NCI-H510A (cell line): Measurements from ENCODE around the gene GAL3ST2.
"Not testable (repeated sequence)": the region's sequence is repeated elsewhere in the genome, so short reads cannot be mapped to it uniquely, and the experiment has no call there.

ENCODE experiments used
- DNase-seq: peaks from one replicate; lab custom pipeline; 2025; lab: John Stamatoyannopoulos, UW

GAL3ST2 gene

DNA sequence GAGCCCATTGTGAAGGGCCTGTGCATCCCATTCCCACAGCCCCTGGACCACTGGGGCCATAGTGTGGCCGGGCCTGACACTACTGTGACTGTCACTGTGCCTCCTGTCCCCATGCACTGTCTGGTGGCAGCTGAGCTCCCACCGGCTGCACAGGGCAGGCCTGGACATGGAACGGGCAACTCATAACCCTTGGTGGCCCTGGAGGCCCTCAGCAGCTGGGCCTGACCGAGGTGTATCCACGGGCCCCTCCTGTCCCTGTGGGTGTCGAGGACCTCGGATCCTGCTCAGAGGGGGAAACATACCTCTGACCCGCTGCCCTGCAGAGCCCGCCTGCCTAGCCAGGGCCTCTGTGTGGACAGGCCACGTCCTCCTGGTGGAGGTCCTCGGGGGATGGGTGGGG is 7.8 kb upstream of the GAL3ST2 start:
- DNase-seq, result no peak

DNA sequence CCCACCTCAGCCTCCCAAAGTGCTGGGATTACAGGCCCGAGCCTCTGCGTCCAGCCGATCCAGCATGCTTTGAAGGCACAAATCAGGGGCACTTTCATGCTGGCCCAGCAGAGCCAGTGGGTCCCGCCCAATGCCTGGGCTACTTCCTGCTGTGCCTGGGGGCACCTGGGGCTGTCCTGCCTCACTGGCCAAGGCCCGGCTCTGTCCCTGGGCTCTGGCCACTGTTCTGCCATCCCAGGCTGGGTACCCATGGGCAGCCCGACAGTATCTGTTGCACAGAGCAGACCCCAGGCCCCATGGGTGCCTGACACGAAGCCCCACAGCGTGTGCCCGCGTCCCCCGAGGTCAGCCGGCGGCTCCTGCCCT is 6.8 kb upstream of the GAL3ST2 start:
- DNase-seq, result no peak

DNA sequence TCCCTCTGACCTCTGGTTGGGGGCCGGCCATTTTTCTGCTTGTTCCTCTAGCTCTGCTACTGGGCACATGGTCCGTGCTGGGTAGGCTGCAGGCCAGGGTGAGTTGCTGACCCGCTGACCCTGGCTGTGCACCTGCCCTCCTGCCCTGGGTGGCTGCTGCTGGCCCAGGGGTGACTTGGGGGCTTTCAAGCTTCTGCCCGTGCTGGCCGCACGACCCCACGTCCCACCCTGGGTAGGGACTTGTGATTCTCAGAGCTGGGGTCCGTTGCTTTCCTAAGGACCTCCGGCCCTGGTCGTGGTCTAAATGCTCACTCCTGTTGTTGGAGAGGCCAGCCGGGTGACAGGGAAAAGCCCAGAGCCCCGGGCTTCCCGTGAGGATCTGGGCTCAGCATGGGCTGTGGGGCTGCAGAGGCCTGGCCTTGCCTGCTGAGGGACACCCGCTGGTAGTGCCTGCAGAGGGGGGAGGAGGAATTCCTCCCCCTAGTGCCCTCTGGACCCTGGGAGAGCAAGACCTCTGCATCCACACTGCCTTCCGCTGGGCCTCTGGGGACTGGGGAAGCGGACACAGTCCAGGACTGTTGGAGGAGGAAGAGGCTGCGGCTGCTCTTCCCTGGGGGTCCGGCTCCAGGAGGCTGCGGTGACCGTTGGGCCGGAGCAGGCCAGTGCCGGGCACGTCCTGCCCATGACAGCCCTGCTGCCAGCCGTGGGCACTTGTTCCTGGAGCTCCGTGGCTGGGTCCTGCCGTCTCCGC is 6.3 kb upstream of the GAL3ST2 start:
- no peak for DNase-seq

DNA sequence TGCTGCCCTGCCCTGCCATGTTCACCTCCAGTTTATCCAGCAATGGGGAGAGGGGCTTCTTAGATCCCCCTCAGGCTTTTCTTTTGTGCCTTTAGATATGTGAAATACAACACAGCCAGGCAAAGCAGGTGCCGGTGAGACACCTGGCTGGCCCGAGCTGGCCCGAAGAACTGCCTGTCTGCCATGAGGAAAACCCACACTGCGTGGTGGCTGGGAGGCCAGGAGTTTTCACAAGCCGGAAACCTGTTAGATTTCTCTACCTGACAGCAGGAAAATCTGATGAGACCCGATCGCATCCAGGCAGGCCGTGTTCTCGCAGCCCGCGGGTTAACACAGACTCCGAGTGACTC is 5.7 kb upstream of the GAL3ST2 start:
- no peak for DNase-seq

DNA sequence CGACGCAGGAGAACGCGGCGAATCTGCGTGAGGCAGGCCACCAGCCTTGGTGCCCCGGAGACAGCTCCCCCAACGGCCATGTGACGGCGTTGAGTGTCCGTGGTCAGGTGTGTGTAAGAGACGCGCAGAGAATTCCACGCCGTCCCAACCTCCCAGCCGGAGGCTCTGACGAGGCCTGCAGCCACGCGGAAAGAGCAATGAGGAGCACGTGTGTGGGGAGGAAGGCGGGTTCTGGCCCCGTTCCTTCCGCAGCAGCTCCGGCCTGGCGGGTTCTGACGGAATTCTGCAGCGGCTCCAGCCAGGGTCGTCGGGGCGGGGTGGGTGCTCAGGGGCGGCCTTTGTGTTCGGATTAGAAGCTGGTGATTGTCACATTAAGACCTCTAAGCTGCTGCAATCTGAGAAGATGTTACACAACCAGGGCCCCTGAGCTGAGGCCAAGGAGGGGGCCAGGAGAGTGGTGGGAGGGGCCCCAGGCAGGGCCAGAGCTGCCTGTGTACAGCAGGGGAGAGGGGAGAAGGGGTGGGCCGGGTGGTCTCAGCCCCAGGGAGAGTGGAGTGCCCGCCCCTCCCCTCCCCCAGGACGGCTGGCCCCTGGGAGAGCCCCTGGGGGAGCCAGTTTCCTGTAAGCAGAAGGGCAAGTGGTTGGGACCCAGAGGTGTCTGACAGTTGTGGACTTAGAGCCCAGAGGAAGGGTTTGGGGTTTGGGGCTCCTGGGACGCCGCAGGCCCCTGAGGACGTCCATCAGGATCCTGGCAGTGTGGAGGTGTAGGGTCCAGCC is 5.1 kb upstream of the GAL3ST2 start:
- no peak for DNase-seq

DNA sequence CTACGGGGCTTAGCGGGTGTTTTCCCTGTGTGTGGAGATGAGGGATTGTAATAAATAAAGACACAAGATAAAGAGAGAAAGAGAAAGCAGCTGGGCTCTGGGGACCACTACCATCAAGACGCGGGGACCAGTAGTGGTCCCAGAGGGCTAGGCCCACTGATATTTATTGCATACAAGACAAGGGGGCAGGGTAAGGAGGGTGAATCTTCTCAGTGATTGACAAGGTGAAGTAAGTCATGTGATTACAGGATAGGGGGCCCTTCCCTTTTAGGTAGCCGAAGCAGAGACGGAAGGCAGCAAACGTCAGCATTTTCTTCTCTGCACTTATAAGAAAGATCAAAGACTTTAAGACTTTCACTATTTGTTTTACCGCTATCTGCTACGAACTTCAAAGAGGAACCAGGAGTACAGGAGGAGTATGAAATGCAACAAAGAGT is 4.5 kb upstream of the GAL3ST2 start:
- DNase-seq, result no peak

DNA sequence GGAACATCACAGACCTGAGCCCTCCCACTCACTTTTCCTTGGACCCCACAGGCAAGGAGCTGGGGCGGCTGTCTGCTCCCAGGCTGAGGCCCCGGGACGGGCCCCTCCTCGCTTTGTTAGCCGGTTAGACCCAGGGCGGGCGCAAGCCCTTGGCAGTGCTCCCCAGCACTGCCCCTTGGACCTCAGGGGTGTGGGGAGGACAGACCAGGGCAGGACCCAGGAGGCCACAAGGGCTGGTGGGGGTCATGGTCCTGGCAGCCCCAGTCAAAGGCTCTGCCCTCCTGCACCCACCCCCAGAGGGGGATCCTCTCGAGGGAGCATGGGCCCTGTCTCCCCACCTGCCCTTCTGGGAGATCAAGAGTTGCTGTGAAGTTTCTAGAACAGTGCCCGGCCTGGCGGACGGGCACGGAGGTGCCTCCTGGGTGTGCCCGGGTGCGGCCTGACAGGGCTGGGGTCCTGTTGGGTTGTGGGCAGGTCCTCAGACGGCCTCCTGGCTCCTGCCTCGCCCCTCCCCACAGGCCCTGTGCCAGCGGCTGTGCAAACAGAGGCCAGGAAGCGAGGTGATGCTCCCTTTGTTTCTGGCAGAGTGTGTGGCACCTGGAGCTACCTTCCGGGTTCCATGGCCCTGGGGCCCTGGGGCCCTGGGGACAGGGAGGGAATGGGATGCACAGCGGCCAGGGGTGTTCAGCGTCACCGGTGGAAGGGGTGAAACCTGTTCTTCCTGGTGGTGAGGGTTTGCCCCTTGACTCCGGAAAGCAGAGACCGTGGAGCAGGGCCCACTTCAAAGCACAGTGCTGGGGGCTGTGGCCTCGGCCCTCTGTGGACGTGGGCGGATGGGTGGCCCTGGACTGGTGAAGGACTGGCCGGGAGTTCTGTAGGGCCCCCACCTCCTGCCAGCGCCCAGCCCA is 2.9 kb upstream of the GAL3ST2 start:
- DNase-seq, result peak; percentile 47

DNA sequence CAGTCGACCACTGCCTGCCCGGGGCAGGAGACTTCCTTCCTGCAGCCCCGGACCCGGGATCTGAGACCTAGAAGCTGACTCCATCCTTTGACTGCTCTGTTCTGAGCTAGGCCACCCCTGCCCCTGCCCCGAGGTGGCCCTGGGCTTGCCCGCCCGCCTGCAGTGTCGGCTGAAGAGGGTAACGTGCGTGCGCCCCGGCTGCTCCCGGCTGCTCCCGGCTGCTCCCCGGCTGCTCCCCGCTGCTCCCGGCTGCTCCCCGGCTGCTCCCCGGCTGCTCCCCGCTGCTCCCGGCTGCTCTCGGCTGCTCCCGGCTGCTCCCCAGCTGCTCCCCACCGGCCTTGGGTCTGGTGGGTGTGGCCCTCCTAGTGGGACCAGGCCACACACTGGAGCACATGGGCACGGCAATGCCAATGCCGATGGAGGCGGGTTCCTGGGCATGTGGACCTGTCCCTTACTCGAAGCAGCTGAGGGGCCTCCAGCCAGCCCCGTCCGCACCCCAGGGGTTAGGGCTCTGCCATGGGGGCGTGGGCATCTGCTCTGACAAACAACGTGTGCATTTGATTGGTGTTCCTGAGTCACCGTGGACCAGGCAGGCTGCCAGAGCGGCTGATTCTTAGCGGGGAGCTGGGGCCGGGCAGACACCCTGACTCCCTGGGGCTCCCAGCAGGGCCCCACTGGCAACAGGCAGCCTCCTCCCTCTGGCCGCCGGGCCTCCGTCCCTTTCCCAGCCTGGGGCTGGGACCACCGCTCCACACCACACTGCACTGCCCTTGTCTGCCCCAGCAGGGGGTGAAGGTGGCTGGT is 2.0 kb upstream of the GAL3ST2 start:
- DNase-seq, result no peak

DNA sequence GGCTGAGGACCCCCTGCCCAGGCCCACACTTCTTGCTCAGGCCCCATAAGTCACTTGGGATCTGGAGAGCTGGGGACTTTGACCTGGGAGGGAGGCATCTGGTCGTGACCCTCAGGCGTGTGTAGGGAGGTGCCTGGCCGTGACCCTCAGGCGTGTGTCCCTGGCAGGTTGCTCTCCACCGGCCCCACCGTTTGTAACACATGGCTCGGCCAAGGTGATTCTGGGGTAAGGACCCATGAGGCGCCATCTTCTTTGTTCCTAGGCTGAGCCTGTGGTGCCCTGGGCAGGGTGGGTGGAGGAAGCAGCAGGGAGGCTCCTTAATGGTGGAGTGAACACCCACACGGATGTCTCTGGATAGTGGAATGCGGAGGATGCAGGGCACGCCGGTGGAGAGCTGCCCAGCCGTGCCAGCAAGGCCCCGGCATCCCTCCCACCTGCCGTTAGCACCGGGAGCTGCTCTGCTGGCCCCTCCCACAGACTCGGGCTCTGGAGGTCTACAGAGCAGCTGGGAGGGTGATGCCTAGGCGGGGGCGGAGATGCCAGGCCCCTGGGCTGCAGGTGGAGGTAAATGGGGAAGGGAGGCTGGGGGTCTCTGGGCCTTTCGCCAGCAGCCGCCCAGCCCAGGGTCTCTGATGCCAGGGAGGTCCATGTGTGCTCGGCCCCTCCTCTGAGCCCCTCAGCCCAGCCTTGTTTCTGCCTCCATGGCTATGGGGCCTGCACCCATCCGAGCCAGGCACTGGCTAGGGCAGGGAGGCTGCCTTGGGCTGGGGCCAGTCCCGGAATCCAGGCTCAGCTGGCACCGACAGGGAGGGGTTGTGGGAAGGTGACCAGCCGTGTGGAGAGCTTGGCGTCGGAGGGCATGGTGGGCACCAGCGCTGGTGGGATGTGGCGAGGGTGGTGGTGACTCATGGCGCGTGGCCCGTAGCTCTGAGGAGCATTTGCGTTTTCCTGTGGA is 1.1 kb upstream of the GAL3ST2 start:
- DNase-seq, result no peak

DNA sequence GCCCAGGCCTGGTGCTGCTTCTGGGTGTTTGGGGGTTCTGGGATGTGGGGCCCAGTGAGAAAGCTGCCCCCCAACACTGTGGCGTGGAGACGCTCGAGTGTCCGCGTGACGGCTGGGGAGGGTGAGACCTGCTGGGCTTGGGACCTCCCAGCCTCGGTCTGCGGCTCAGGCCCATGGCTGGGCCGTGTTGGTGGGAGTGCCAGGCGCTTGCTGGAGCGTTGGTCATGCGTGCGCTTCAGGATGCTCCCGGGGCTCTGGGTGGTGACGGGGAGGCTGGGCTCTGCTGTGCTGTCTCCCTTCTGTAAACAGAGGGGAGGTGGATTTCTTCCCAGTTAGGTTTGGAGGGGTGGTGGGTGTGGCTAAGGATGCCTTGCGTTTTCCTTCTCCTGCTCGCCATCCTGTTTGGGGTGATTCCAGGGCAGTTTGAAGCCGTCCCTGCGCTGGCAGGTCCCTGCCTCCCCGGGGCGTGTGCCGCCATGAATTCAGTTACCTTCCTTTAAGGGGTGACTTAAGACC is 606 bp downstream of the GAL3ST2 start:
- no peak for DNase-seq

DNA sequence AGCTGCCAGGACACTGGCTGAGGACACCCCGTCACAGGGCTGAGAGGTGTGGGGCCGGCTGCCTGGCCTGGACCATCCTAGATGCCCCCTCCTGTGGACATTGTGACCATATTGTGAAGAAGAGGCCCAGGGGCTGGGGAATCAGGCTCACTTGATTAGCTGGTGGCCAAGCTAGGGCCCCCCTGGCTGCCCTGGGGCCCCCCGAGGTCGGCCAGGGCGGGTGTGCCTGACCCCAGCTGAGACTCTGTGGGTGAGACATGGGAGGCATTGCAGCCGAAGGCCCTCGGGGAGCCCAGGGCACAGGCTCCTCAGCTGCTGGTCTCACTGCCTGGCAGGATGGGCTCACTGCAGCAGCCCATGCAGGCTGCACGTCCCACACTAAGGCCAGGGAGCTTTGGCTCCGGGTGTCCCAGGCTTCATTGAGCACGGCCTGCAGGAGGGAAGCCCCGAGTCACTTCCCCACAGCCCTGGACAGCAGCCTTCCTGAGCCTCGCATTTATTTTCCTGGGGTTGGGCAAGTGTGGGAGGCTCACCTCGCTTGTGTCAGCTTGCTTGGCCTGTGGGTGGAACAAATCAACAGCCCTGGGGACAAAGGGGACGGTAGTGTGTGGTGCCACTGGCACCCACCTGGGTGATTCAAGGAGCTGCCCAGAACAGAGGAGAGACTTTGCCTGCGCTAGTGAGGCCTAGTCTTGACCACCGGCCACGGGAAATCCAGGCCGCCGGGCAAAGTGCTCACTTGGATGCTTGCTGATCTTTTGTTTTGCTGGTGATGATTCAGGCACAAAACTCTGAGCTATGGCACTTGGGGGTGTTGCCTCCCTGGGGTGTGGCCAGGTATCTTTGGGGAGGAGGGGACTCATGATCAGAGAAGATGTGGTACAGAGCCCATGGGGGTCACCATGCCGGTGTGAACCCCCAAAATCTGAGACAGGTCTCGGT is 1.3 kb downstream of the GAL3ST2 start:
- DNase-seq, result no peak

DNA sequence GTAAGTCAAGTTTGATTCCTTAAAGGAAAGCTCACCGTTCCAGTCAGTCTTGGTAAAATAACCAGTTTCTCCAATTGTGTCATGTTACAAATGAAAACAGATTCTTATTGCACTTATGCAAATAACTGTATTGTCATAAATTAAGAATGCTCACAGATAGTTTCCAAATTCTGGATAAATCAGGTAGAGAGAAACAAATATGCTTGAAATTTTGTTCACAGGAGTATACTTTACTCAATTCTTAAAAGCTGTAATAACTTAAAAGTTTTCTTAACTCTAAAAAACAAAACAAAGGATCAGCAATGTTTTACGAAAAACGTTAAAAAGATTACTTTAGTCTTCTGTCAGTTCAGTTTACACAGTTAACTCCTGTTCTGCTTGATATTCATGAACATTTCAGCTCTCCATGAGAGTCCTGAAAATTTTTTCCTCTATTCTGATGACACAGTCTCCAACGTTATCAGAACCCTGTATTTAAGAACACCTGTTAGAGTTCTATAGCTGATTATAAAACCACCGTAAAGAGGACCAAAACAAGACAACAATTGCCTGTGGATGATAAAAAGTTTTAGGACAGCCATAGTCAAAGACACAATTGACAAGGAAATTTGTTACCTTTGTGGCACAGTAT is 4.4 kb downstream of the GAL3ST2 start:
- no peak for DNase-seq

DNA sequence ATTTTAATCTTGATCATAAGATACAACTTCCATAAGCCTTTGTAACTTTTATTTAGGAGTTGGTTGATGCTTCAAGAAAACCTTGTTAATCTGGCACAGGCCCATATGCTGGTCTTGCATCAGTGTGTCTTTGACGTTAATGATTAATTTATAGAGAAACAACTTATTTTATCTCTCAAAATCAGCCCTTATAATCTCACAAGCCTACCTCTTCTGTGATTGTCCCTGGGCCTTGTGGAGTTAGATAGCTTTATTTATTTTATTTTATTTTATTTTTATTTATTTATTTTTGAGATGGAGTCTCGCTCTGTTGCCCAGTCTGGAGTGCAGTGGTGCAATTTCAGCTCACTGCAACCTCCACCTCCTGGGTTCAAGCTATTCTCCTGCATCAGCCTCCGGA is 5.4 kb downstream of the GAL3ST2 start:
- DNase-seq, result not testable (repeated sequence)

DNA sequence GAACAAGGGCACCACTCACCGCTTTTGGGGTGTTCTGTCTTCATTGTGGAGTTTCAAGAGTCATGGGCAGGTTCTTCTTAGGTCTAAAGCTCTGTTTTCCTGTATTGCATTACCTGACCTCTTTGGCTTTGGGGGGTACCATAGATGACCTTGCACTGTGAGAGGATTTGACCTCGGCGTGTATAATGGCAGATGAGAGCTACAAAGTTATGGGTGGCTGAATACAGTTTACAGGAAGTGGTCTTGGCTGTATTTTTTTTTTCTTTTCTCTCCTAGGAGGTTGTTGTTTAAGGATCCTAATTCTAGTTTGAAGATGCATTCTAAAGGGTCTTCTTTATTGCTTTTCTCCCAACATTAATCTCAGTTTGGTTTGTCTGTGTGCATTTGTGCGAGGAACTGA is 11.5 kb downstream of the GAL3ST2 start:
- DNase-seq, result no peak

DNA sequence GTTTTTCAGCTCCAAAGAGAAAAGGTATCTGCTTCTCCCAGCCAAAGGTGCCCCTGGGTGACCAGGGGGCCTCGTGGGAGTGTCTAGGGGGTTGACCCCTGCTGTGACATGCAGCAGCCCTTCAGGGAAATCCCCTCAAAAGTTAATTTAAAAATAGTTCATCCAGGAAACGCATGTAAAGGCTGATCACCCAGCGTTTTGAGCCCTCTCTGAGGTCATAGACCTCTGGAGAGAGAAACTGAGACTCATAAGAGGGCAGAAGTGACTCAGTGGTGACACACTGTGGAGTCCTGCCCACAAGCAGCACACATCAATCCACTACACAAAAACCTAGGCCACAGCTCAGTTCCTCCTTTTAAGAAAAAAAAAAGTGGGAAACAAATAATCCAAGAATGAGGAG is 11.9 kb downstream of the GAL3ST2 start:
- no peak for DNase-seq

DNA sequence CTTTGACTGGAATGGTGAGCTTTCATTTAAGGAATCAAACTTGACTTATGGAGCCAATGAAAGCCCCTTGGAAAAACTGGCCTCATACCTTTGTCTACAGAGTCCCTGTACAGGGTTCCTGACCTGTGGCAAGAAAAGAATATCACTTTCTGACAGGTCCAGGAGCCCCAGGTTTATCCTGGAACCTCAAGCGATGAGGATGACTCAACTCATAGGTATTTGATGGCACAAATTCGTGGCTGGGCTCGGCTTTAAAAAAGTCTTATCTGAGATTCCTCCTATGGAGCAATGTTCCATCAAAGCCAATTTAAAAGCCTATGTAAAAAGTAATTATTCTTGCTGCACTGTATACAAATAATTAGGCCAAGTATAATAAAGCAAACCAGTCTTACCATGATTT is 14.8 kb downstream of the GAL3ST2 start:
- not testable (repeated sequence) for DNase-seq

DNA sequence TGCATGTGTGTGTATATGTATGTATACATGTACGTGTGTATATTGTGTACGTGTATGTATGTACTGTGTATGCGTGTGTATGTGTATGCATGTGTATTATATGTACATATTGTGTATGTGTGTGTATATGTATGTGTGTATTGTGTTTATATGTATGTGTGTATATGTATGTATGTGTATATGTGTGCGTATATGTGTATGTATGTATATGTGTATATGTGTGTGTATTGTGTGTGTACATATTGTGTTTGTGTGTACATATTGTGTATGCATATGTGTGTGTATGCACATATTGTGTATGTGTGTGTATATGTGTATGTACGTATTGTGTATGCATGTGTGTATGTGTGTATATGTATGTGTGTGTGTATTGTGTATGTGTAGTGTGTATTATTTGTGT is 16.8 kb downstream of the GAL3ST2 start:
- DNase-seq, result no peak

DNA sequence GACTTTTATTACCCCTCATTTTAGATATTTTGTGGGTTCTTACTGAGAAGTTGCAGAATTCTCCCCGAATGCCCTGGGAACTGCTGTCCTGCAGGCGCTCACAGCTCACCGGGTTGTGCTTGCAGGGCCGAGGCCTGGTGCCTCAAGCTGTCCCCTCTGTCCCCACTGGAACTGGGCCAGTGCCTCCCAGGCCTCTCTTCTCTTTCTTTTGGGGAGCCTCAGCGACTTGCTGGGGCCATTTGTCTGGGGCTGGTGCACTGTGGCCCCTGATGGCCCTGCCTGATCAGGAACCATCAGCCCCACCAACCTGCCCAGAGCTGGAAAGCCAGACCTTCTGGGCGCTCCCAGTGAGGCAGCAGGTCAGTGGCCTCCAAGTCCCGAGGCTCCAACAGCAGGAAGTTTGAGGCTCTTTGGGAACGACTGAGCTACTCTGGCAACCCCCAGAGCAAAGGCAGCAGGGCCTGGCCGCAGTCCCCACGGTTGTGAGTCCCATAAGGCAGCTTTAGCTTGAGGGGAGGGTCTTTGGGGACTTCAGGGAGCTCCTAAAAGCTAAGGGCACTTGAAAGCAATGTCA is 17.7 kb downstream of the GAL3ST2 start:
- no peak for DNase-seq
